HG02981 (cell line): Measurements from ENCODE around the gene EIF2B5.

Experiments
- ATAC-seq: cut with Tn5 transposase; IDR thresholded peaks from one replicate; pipeline ENCODE4 v1.9.1; 2021; ENCODE audit warnings: mild to moderate bottlenecking, moderate library complexity; ENCODE audit not compliant: unreplicated experiment

EIF2B5 gene

GRCh38 chr3:184192889-184193288, 57.7 kb downstream of the EIF2B5 start:
- no peak for ATAC-seq

- ATAC-seq = no peak
These were observed 58.9 kb downstream of the EIF2B5 start for GRCh38 chr3:184193991-184194539.
